GM12878 (cell line): Measurements from ENCODE around the gene DPYSL4. TPM values are rescaled to one million over a fixed set of nuclear protein-coding genes. Genes with fewer than 3 reads are reported as not detected.

Experiments used
- ATAC-seq: fragments of 200-7000 bp; cut with Tn5 transposase; 3 replicates; pipeline ENCODE4 v1.9.1; 2020; ENCODE audit warnings: mild to moderate bottlenecking, moderate library complexity
- BruUV-seq: library from RNA; stranded (reverse); fragments of 400-500 nt; replicated peaks from 2 replicates; lab custom pipeline; 2021; lab: Mats Ljungman, UMichigan
- CTCF ChIA-PET: fragments of 300-600 bp; sonication (Branson Sonifier 250); formaldehyde crosslinking; extraction: SDS; loops from one replicate; lab custom pipeline; 2021; ENCODE audit warnings: inconsistent platforms; lab: Yijun Ruan, JAX
- POLR2A ChIA-PET: fragments of 350-600 bp; formaldehyde crosslinking; extraction: SDS; loops from one replicate; lab custom pipeline; 2021; ENCODE audit warnings: inconsistent platforms; lab: Charles Lee
- RAD21 ChIA-PET: fragments of 300-600 bp; sonication (Branson Sonifier 250); formaldehyde crosslinking; loops from one replicate; lab custom pipeline; 2023; ENCODE audit warnings: antibody characterized with exemption; ENCODE audit not compliant: unreplicated experiment; lab: Charles Lee
- SMC1A ChIA-PET: fragments of 300-600 bp; sonication (Branson Sonifier 250); formaldehyde crosslinking; loops from one replicate; lab custom pipeline; 2023; ENCODE audit not compliant: unreplicated experiment, uncharacterized antibody; lab: Charles Lee
- DNase-seq: peaks from one replicate; pipeline ENCODE4 v3.0.0-alpha.2; 2011; ENCODE audit warnings: low read depth, low spot score
- FAIRE-seq: peaks from 3 replicates; lab custom pipeline; 2011; peaks lifted over from hg19 to GRCh38; lab: Jason Lieb, UNC
- H2AFZ ChIP-seq: 2 replicates; pipeline ENCODE4 v1.6.0; 2011; ENCODE audit warnings: low read depth, low read length, control low read depth; ENCODE audit not compliant: control insufficient read depth
- H3K27ac ChIP-seq: 2 replicates; pipeline ENCODE4 v1.5.1; 2011; ENCODE audit warnings: control low read depth; ENCODE audit not compliant: control insufficient read depth, insufficient read depth
- H3K27me3 ChIP-seq, 2 experiments: replicated peaks in 1 of 2; 2 replicates each; pipeline versions ENCODE4 v1.6.0 to v1.6.1; 2011; ENCODE audit warnings: low read length in 1 of 2; ENCODE audit not compliant: control insufficient read depth in 2 of 2, insufficient read depth in 2 of 2
- H3K36me3 ChIP-seq, 2 experiments: 2 replicates each; pipeline ENCODE4 v1.5.1; 2011; ENCODE audit warnings: low read length in 1 of 2; ENCODE audit not compliant: control insufficient read depth in 2 of 2, insufficient read depth in 2 of 2
- H3K4me1 ChIP-seq: 2 replicates; pipeline ENCODE4 v1.6.1; 2011; ENCODE audit warnings: mild to moderate bottlenecking, low read length, moderate library complexity, mixed read lengths; ENCODE audit not compliant: control insufficient read depth, insufficient read depth
- H3K4me2 ChIP-seq: 2 replicates; pipeline ENCODE4 v1.6.0; 2011; ENCODE audit warnings: control low read depth; ENCODE audit not compliant: control insufficient read depth, insufficient read depth
- H3K4me3 ChIP-seq: fragments of 200-600 bp; sonication (generic); 2 replicates; pipeline ENCODE4 v1.5.1; 2016
- H3K79me2 ChIP-seq: 2 replicates; pipeline ENCODE4 v1.6.0; 2011; ENCODE audit warnings: low read length; ENCODE audit not compliant: control insufficient read depth, insufficient read depth
- H3K9ac ChIP-seq: 2 replicates; pipeline ENCODE4 v1.8.0; 2011; ENCODE audit warnings: low read length, control low read depth, mixed read lengths; ENCODE audit not compliant: control insufficient read depth, insufficient read depth
- H3K9me3 ChIP-seq: replicated peaks from 3 replicates; pipeline ENCODE4 v1.5.1; 2011; ENCODE audit warnings: mild to moderate bottlenecking, low read length; ENCODE audit not compliant: control insufficient read depth, insufficient read depth
- H4K20me1 ChIP-seq: 2 replicates; pipeline ENCODE4 v1.6.0; 2011; ENCODE audit not compliant: control insufficient read depth, insufficient read depth
- BCL11A ChIP-seq: IDR thresholded peaks from 2 replicates; pipeline ENCODE4 v1.6.1; 2011; ENCODE audit warnings: low read depth, low read length
- CBX3 ChIP-seq: fragments of 200-600 bp; sonication (generic); IDR thresholded peaks from 2 replicates; pipeline ENCODE4 v1.6.1; 2016; ENCODE audit warnings: low read depth, borderline replicate concordance
- EGR1 ChIP-seq, 2 experiments: IDR thresholded peaks; 1 replicate in 1 of 2; 2 replicates in 1 of 2; pipeline ENCODE4 v1.6.1; 2011 to 2012; ENCODE audit warnings: low read depth in 2 of 2, low read length in 2 of 2, borderline replicate concordance in 1 of 2, mild to moderate bottlenecking in 1 of 2, moderate library complexity in 1 of 2
- HDAC2 ChIP-seq: fragments of 200-600 bp; sonication (generic); IDR thresholded peaks from 2 replicates; pipeline ENCODE4 v1.6.1; 2017
- NFXL1 ChIP-seq: fragments of 450-650 bp; IDR thresholded peaks from 2 replicates; pipeline ENCODE4 v1.6.1; 2017; ENCODE audit warnings: antibody characterized with exemption, mild to moderate bottlenecking, borderline replicate concordance
- NR2F1 ChIP-seq: fragments of 450-650 bp; conservative IDR thresholded peaks from 2 replicates; pipeline ENCODE4 v1.6.1; 2017; ENCODE audit warnings: mild to moderate bottlenecking
- PAX8 ChIP-seq: fragments of 450-650 bp; IDR thresholded peaks from 2 replicates; pipeline ENCODE4 v1.6.1; 2017; ENCODE audit warnings: mild to moderate bottlenecking, moderate library complexity
- PML ChIP-seq: IDR thresholded peaks from 2 replicates; pipeline ENCODE4 v1.6.1; 2012; ENCODE audit warnings: low read length, inconsistent platforms
- RELA ChIP-seq: fragments of 450-650 bp; IDR thresholded peaks from 2 replicates; pipeline ENCODE4 v1.8.0; 2014; ENCODE audit warnings: borderline replicate concordance; ENCODE audit not compliant: partially characterized antibody
- WGBS: methylation state at CpG from one replicate; pipeline ENCODE4 v1.1.6; 2016; ENCODE audit warnings: low lambda C conversion rate; ENCODE audit not compliant: insufficient replicate concordance, insufficient coverage; ENCODE audit errors: missing lambda C conversion rate; 5-methylcytosine and 5-hydroxymethylcytosine counted together
- in situ Hi-C: fragments of 300-500 bp; cut with MboI; formaldehyde crosslinking; loops from 9 replicates; pipeline ENCODE4 v1.14.3; 2018; ENCODE audit warnings: mixed read lengths
- intact Hi-C: fragments of 100-400 bp; cut with micrococcal nuclease; formaldehyde crosslinking; loops from one replicate; pipeline ENCODE4 v1.14.2; 2022; ENCODE audit not compliant: unreplicated experiment
- polyA plus RNA-seq, 11 experiments: library from polyadenylated mRNA; depleted of rRNA in 4 of 11; unstranded in 6 of 11; stranded (reverse) in 5 of 11; fragments of >200 nt; fragmentation: Nextera tagmentation in 4 of 11; fragmentation: Illumina TruSeq in 1 of 11; extraction: Ambion mirVana in 4 of 11; extraction: Trizol in 1 of 11; gene quantifications; 1 replicate in 1 of 11; 2 replicates in 10 of 11; pipeline versions ENCODE4 v1.2.1 to v1.2.3, GENCODE V29; 2011 to 2016; ENCODE audit warnings: inconsistent platforms in 2 of 11, missing spikeins in 2 of 11, low read depth in 1 of 11
- total RNA-seq, 4 experiments: library from RNA; depleted of rRNA in 3 of 4; stranded (reverse); fragments of >200 nt in 3 of 4; fragmentation: Illumina TruSeq in 1 of 4; extraction: Trizol in 1 of 4; gene quantifications; 2 replicates each; pipeline versions ENCODE4 v1.2.1 to v1.2.3, GENCODE V29; 2013 to 2021
- TF ChIP-seq, protein P1 (sequence below): IDR thresholded peaks from 2 replicates; pipeline ENCODE4 v1.6.1; 2012; ENCODE audit warnings: improper control_type of control experiment, low read depth, low read length; ENCODE audit not compliant: insufficient replicate concordance

Gene DPYSL4
- total and polyA plus RNA-seq, 10 of the 15 experiments (the other 5 are each of a cell fraction or from before 2014, with no cell fraction given): 0.10 to 0.21 TPM; not detected in 8

DNA sequence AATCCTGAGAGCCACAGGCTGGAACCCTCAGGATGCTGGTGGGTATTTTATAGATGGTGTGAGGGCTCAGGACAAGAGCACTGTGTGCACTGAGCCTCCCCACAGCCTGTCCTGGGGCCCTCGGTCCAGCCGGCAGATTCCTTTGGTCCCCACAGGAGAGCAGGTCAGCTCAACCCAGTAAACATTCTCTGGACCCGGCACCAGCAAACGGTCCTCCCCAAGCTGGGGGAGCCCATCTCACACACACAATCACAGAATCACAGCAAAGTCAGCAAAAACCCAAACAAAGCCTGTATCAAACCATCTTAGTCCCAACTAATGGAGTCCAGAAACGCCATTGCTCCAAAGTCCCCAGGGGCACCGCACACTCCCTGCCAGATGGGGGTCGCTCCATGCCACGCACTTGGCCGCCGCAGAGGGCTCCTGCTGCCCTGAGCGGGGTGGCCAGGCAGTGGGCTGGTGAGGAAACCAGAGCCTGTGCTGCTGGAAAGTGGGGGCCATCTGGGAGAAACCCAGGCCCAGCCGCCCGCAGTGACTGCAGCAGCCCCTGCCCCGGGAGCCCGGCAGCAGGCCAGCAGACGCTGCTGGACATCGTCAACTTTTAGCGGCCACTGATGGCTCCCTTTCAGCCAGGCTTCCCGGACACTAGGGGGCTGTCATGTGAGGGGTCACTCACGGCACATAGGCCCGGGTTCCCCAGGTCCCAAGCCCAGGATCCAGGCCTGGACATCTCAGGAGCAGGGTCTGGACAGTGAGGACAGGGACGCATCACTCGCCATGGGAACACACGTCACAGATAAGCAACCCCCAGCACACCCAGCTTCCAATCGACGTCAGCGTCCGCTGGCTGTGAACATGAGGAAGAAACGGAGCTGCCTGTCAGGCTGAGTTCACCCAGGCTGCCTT is 52.6 kb downstream of the DPYSL4 start:
- no peak overlapping the region for H3K4me2 ChIP-seq
- ATAC-seq: no peak
- TF ChIP-seq PML: no peak
- no peak for TF ChIP-seq BCL11A
- TF ChIP-seq EGR1 (IDR thresholded peaks at IDR 0.05; ENCODE audit: borderline replicate concordance in 1 of 2, low read depth in 2 of 2, low read length in 2 of 2): no peak
- no peak for TF ChIP-seq CBX3
- no peak for TF ChIP-seq NFXL1
- TF ChIP-seq HDAC2: no peak
- TF ChIP-seq PAX8: no peak
- no peak for TF ChIP-seq RELA
- TF ChIP-seq, all 136 proteins: peak for 0
- H3K9ac ChIP-seq: no peak overlapping the region
- intact Hi-C loops: no loop called here
- ChIA-PET SMC1A (no interaction called here), RAD21 (no interaction called here), CTCF (no interaction called here), POLR2A (no interaction called here)
- in situ Hi-C loops: no loop called here
- H2AFZ ChIP-seq: no peak overlapping the region
- no TSS peak for BruUV-seq
- no peaks in the 10 kb centered on the region for H3K27me3 ChIP-seq
- no peaks in the 10 kb centered on the region for H3K36me3 ChIP-seq
- H3K4me1 ChIP-seq: no peaks in the 10 kb centered on the region
- no peaks in the 10 kb centered on the region for H3K9me3 ChIP-seq
- H3K79me2 ChIP-seq: no peaks in the 10 kb centered on the region
- DNase-seq: no peak
- no peak for FAIRE-seq
- no peak overlapping the region for H3K4me3 ChIP-seq
- no peak overlapping the region for H3K27ac ChIP-seq
- 51% methylated on average over 29 of the region's 29 CpGs for WGBS
- H4K20me1 ChIP-seq: no peaks in the 10 kb centered on the region

DNA sequence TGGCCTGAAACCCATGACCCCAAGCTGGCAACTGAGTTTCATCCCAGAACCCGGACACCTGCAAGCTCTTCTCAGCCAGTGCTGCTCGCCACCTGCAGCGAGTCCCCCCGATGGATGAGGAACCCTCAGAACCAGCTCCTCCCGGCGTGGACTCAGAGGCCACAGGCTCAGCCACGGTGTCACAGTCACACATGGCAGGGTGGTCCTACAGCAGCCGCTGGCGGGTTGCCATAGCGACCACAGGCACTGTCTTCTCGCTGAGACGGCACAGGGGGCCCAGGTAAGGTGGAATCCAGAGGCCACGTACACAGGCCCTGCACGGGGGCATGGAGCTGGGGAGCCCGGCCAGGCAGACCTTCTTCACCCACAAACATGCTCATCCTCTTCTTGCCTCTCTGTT is 53.4 kb downstream of the DPYSL4 start:
- in situ Hi-C loops: no loop called here
- Histone ChIP-seq H3K4me1 (no peaks in the 10 kb centered on the region), H3K4me3 (no peak overlapping the region), H3K4me2 (no peak overlapping the region), H3K27ac (no peak overlapping the region), H2AFZ (no peak overlapping the region), H4K20me1 (no peaks in the 10 kb centered on the region), H3K9me3 (no peaks in the 10 kb centered on the region), H3K9ac (no peak overlapping the region), H3K36me3 (no peaks in the 10 kb centered on the region), H3K27me3 (no peaks in the 10 kb centered on the region), H3K79me2 (no peaks in the 10 kb centered on the region)
- no peak for DNase-seq
- SMC1A ChIA-PET: no interaction called here
- intact Hi-C loops: no loop called here
- no peak for FAIRE-seq
- 41% methylated on average over 14 of the region's 15 CpGs for WGBS
- CTCF ChIA-PET: no interaction called here
- BruUV-seq: no TSS peak
- no peak for ATAC-seq
- POLR2A ChIA-PET: no interaction called here
- RAD21 ChIA-PET: no interaction called here
- no peak for TF ChIP-seq NR2F1
- TF ChIP-seq, protein P1, sequence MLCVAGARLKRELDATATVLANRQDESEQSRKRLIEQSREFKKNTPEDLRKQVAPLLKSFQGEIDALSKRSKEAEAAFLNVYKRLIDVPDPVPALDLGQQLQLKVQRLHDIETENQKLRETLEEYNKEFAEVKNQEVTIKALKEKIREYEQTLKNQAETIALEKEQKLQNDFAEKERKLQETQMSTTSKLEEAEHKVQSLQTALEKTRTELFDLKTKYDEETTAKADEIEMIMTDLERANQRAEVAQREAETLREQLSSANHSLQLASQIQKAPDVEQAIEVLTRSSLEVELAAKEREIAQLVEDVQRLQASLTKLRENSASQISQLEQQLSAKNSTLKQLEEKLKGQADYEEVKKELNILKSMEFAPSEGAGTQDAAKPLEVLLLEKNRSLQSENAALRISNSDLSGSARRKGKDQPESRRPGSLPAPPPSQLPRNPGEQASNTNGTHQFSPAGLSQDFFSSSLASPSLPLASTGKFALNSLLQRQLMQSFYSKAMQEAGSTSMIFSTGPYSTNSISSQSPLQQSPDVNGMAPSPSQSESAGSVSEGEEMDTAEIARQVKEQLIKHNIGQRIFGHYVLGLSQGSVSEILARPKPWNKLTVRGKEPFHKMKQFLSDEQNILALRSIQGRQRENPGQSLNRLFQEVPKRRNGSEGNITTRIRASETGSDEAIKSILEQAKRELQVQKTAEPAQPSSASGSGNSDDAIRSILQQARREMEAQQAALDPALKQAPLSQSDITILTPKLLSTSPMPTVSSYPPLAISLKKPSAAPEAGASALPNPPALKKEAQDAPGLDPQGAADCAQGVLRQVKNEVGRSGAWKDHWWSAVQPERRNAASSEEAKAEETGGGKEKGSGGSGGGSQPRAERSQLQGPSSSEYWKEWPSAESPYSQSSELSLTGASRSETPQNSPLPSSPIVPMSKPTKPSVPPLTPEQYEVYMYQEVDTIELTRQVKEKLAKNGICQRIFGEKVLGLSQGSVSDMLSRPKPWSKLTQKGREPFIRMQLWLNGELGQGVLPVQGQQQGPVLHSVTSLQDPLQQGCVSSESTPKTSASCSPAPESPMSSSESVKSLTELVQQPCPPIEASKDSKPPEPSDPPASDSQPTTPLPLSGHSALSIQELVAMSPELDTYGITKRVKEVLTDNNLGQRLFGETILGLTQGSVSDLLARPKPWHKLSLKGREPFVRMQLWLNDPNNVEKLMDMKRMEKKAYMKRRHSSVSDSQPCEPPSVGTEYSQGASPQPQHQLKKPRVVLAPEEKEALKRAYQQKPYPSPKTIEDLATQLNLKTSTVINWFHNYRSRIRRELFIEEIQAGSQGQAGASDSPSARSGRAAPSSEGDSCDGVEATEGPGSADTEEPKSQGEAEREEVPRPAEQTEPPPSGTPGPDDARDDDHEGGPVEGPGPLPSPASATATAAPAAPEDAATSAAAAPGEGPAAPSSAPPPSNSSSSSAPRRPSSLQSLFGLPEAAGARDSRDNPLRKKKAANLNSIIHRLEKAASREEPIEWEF: no peak
